ENCODE results near the gene APMAP.

DNA sequence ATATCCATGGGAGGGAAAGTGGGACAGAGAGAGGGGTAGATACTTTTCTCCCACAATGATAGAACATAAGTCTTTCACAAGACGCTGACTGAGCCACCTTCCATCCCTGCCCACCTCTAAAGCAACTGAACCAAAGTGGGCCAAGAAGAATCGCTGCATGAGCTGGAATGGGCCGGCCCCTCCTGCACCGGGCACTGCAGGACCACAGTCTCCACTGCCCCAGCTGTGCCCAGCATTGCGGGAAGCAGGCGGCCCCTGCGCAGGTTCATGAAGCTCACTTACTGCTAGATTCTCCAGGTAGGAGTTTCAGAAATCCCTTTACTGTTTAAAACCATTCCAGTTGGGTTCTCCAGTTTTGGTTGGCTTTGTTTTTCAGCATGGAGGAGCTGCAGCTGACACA lies 75.5 kb downstream of the APMAP start:
- TF ChIP-seq, protein P1, sequence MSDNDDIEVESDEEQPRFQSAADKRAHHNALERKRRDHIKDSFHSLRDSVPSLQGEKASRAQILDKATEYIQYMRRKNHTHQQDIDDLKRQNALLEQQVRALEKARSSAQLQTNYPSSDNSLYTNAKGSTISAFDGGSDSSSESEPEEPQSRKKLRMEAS (IDR thresholded peaks at IDR 0.05): no peak
- no peak for TF ChIP-seq RAD21 (IDR thresholded peaks at IDR 0.05; ENCODE audit: low read depth)
- TF ChIP-seq, protein P2, sequence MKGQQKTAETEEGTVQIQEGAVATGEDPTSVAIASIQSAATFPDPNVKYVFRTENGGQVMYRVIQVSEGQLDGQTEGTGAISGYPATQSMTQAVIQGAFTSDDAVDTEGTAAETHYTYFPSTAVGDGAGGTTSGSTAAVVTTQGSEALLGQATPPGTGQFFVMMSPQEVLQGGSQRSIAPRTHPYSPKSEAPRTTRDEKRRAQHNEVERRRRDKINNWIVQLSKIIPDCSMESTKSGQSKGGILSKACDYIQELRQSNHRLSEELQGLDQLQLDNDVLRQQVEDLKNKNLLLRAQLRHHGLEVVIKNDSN (IDR thresholded peaks at IDR 0.05): no peak
- TF ChIP-seq TAF1 (IDR thresholded peaks at IDR 0.05; ENCODE audit: low read depth): no peak
- no peak for TF ChIP-seq NFIC (IDR thresholded peaks at IDR 0.05)
- TF ChIP-seq TCF12 (IDR thresholded peaks at IDR 0.05; ENCODE audit: low read depth): no peak

All from Ishikawa (cell line).